ENCODE data around the gene KCNMA1. TPM values are rescaled to one million over a fixed set of nuclear protein-coding genes. Genes with fewer than 3 reads are reported as not detected.

KCNMA1 gene
- total RNA-seq, 1 donor from 2014 or later = 30.1 TPM

DNA sequence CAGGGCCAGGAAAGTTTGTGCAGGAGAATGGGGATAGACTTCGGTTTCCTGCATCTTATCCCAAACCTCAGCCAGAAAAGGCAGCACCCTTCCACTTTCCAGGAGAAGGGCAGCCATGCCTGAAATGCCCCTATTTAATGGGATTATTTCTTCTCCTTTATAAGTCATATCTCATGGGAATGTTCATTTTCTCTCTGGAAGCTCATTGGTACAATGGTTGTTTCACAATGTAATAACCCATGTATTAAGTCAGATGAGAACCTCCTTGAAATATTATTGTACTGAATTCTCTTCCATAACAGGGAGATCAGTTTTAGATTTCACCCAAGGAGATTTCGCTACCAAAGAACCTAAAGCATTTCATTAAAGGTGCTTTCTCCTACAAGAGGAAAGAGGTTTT lies 457.5 kb downstream of the KCNMA1 start:
- no peak for DNase-seq (ENCODE audit: extremely low spot score, unreplicated experiment)
- TF ChIP-seq, protein P1, sequence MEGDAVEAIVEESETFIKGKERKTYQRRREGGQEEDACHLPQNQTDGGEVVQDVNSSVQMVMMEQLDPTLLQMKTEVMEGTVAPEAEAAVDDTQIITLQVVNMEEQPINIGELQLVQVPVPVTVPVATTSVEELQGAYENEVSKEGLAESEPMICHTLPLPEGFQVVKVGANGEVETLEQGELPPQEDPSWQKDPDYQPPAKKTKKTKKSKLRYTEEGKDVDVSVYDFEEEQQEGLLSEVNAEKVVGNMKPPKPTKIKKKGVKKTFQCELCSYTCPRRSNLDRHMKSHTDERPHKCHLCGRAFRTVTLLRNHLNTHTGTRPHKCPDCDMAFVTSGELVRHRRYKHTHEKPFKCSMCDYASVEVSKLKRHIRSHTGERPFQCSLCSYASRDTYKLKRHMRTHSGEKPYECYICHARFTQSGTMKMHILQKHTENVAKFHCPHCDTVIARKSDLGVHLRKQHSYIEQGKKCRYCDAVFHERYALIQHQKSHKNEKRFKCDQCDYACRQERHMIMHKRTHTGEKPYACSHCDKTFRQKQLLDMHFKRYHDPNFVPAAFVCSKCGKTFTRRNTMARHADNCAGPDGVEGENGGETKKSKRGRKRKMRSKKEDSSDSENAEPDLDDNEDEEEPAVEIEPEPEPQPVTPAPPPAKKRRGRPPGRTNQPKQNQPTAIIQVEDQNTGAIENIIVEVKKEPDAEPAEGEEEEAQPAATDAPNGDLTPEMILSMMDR (conservative IDR thresholded peaks at IDR 0.05) = no peak
- H3K36me3 Mint-ChIP-seq = no peaks in the 10 kb centered on the region
- H3K9me3 Mint-ChIP-seq = no peaks in the 10 kb centered on the region
- H3K4me1 Mint-ChIP-seq (ENCODE audit: unreplicated experiment) = peaks cover 5% of the 10 kb centered on the region
- H3K27me3 Mint-ChIP-seq = peaks cover 32% of the 10 kb centered on the region
- H3K27ac Mint-ChIP-seq = no peak overlapping the region
- no peak overlapping the region for H3K4me3 Mint-ChIP-seq

DNA sequence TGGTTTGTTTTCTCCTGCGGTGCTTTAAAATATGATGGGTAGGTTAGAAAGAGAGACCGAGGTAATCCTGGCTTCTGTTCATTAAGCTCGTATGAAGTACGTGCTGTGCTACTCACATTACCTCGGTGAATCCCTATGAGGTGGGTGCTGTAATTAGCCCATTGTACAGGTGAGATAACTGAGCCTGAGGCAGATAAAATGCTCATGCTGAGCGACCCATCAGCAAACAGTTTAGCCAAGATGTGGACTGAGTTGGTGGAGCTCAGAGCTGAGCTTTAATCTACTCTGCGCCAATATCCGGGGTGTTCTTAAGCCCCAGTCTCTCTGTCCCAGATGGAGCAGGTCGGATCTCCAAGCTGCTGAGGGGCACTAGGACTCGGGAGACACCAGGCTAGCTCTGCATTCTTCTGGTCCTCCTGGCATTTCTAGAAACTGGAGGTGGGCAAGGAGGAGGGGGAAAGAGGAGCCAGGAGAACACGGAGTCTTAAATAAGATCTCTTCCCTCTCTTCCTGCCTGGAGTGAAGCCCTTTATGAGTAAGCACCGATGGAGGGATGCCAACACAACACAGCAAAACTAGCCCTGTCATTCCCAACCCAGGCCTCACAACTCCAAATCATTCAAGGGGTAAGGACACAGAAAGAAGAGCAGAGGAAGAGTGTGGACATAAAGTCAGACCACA lies 458.5 kb downstream of the KCNMA1 start:
- no peaks in the 10 kb centered on the region for H3K4me1 Mint-ChIP-seq (ENCODE audit: unreplicated experiment)
- H3K36me3 Mint-ChIP-seq = no peaks in the 10 kb centered on the region
- TF ChIP-seq, protein P1 (conservative IDR thresholded peaks at IDR 0.05) = no peak
- H3K27ac Mint-ChIP-seq = no peak overlapping the region
- H3K9me3 Mint-ChIP-seq = no peaks in the 10 kb centered on the region
- H3K27me3 Mint-ChIP-seq = peaks cover 32% of the 10 kb centered on the region
- DNase-seq (ENCODE audit: extremely low spot score, unreplicated experiment) = no peak
- no peak overlapping the region for H3K4me3 Mint-ChIP-seq

- H3K4me1 Mint-ChIP-seq (ENCODE audit: unreplicated experiment) = peaks cover 5% of the 10 kb centered on the region
- H3K9me3 Mint-ChIP-seq = no peaks in the 10 kb centered on the region
- no peak for DNase-seq (ENCODE audit: extremely low spot score, unreplicated experiment)
- H3K4me3 Mint-ChIP-seq = no peak overlapping the region
- H3K27me3 Mint-ChIP-seq = peaks cover 38% of the 10 kb centered on the region
- no peaks in the 10 kb centered on the region for H3K36me3 Mint-ChIP-seq
- TF ChIP-seq, protein P1 (conservative IDR thresholded peaks at IDR 0.05) = no peak
- H3K27ac Mint-ChIP-seq = no peak overlapping the region
Observed at GRCh38 chr10:77177589-77177988, 460.0 kb downstream of the KCNMA1 start.

GRCh38 chr10:77177161-77177560 lies 460.4 kb downstream of the KCNMA1 start:
- TF ChIP-seq, protein P1 (conservative IDR thresholded peaks at IDR 0.05) = no peak
- Mint-ChIP-seq H3K27ac (no peak overlapping the region), H3K4me1 (ENCODE audit: unreplicated experiment) (peaks cover 5% of the 10 kb centered on the region), H3K9me3 (no peaks in the 10 kb centered on the region), H3K27me3 (peaks cover 39% of the 10 kb centered on the region), H3K36me3 (no peaks in the 10 kb centered on the region), H3K4me3 (no peak overlapping the region)
- DNase-seq (ENCODE audit: extremely low spot score, unreplicated experiment) = no peak

GRCh38 chr10:77176232-77176631 lies 461.4 kb downstream of the KCNMA1 start:
- no peak overlapping the region for H3K4me3 Mint-ChIP-seq
- H3K9me3 Mint-ChIP-seq = no peaks in the 10 kb centered on the region
- no peak for DNase-seq (ENCODE audit: extremely low spot score, unreplicated experiment)
- no peak overlapping the region for H3K27ac Mint-ChIP-seq
- TF ChIP-seq, protein P1 (conservative IDR thresholded peaks at IDR 0.05) = no peak
- H3K27me3 Mint-ChIP-seq = peaks cover 42% of the 10 kb centered on the region
- H3K4me1 Mint-ChIP-seq (ENCODE audit: unreplicated experiment) = peaks cover 5% of the 10 kb centered on the region
- no peaks in the 10 kb centered on the region for H3K36me3 Mint-ChIP-seq
